Right lobe of liver (tissue), 6 donors: ENCODE measurements around the gene GPBAR1. TPM values are rescaled to one million over a fixed set of nuclear protein-coding genes. Genes with fewer than 3 reads are reported as not detected.

Source experiments
- ATAC-seq, 4 donors: fragments of 200-7000 bp; cut with Tn5 transposase; one replicate each; pipeline ENCODE4 v1.9.1; 2020; ENCODE audit warnings: mild to moderate bottlenecking in 4 of 4, moderate library complexity in 4 of 4
- DNase-seq, 3 donors: peaks; one replicate each; pipeline ENCODE4 v3.0.0-alpha.2; 2020
- H3K27ac ChIP-seq, 3 donors: fragments of 200-600 bp; one replicate each; pipeline ENCODE4 v1.8.0; 2022
- H3K27me3 ChIP-seq, 2 donors: fragments of 200-600 bp; one replicate each; pipeline ENCODE4 v1.8.0; 2022
- H3K36me3 ChIP-seq, 4 donors: fragments of 200-600 bp; sonication (generic) in 1 of 4; one replicate each; pipeline versions ENCODE4 v1.5.1 to v1.8.0; 2017 to 2022; ENCODE audit warnings: control low read depth in 1 of 4
- H3K4me1 ChIP-seq, 4 donors: fragments of 200-600 bp; sonication (generic) in 1 of 4; one replicate each; pipeline versions ENCODE4 v1.5.1 to v1.8.0; 2017 to 2022; ENCODE audit warnings: control low read depth in 1 of 4
- H3K4me3 ChIP-seq, 3 donors: fragments of 200-600 bp; one replicate each; pipeline ENCODE4 v1.8.0; 2022
- H3K9me3 ChIP-seq, 4 donors: fragments of 200-600 bp; sonication (generic) in 1 of 4; one replicate each; pipeline versions ENCODE4 v1.5.1 to v1.8.0; 2017 to 2022; ENCODE audit warnings: control low read depth in 1 of 4
- POLR2A ChIP-seq: fragments of 450-650 bp; IDR thresholded peaks from one replicate; pipeline ENCODE4 v1.6.1; 2017; ENCODE audit warnings: antibody characterized with exemption, mild to moderate bottlenecking
- WGBS: methylation state at CpG from one replicate; pipeline ENCODE4 v1.1.6; 2018; ENCODE audit warnings: low coverage, low lambda C conversion rate; ENCODE audit not compliant: insufficient coverage; ENCODE audit errors: missing lambda C conversion rate; 5-methylcytosine and 5-hydroxymethylcytosine counted together
- intact Hi-C, 2 donors: fragments of 100-400 bp; cut with DNase I; formaldehyde crosslinking; loops; one replicate each; pipeline versions ENCODE4 v1.11.2 to v1.14.1; 2022
- total RNA-seq, 6 experiments: library from RNA; depleted of rRNA in 2 of 6; stranded (reverse); fragments of >200 nt in 2 of 6; fragmentation: NEBNext Ultra II Directional in 3 of 6; extraction: Animal tissue kit (Norgen Biotek cat#: 25700) in 3 of 6; gene quantifications; one replicate each; pipeline versions ENCODE4 v1.1.0 to v1.2.4, GENCODE V29; 2016 to 2023
- TF ChIP-seq, protein P1 (sequence below), 4 donors: fragments of 200-600 bp in 3 of 4; fragments of 450-650 bp in 1 of 4; IDR thresholded peaks; one replicate each; pipeline versions ENCODE4 v1.5.1 to v1.8.0; 2016 to 2022; ENCODE audit warnings: antibody characterized with exemption in 4 of 4, mild to moderate bottlenecking in 2 of 4
- donor health status: DM: no; HTN: yes; CAD: no.
- donor health status: DM: no; HTN: no; CAD: no.
- donor health status: DM: no; HTN: no; CAD: no.
- donor health status: DM: no; HTN: yes; CAD: no.
- donor health status: DM: no; HTN: yes; CAD: no.

The GPBAR1 gene
- total RNA-seq, 6 experiments from 2014 or later: 0.56 to 3.2 (median 0.94) TPM

DNA sequence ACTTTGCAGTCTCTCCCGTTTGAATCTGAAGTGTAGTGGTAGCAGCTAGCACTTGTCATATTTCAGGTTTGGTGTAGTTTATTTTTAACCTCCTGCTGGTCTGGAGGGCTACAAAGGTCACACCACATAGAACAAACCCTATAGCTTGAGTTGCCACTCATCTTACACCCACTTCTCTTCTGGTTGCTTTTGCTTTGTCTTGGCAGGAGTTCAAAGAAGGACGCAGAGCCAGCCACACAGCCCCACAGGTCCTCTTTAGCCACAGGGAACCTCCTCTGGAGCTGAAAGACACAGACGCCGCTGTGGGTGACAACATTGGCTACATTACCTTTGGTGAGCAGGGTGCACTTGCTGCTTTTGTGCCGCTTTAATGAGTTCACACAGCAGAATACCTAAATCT is 15.6 kb upstream of the GPBAR1 start:
- Histone ChIP-seq H3K27ac (no peak overlapping the region), H3K4me1 (no peaks in the 10 kb centered on the region), H3K36me3 (peaks cover 12 to 95% (median 36%) of the 10 kb centered on the region in 4 donors), H3K4me3 (no peak overlapping the region), H3K9me3 (no peaks in the 10 kb centered on the region), H3K27me3 (no peaks in the 10 kb centered on the region)
- intact Hi-C loops: no loop called here
- no peak for TF ChIP-seq POLR2A
- TF ChIP-seq, protein P1, sequence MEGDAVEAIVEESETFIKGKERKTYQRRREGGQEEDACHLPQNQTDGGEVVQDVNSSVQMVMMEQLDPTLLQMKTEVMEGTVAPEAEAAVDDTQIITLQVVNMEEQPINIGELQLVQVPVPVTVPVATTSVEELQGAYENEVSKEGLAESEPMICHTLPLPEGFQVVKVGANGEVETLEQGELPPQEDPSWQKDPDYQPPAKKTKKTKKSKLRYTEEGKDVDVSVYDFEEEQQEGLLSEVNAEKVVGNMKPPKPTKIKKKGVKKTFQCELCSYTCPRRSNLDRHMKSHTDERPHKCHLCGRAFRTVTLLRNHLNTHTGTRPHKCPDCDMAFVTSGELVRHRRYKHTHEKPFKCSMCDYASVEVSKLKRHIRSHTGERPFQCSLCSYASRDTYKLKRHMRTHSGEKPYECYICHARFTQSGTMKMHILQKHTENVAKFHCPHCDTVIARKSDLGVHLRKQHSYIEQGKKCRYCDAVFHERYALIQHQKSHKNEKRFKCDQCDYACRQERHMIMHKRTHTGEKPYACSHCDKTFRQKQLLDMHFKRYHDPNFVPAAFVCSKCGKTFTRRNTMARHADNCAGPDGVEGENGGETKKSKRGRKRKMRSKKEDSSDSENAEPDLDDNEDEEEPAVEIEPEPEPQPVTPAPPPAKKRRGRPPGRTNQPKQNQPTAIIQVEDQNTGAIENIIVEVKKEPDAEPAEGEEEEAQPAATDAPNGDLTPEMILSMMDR (IDR thresholded peaks at IDR 0.05): no peak
- no peak for DNase-seq
- 63% methylated on average over 5 of the region's 5 CpGs for WGBS
- no peak for ATAC-seq

DNA sequence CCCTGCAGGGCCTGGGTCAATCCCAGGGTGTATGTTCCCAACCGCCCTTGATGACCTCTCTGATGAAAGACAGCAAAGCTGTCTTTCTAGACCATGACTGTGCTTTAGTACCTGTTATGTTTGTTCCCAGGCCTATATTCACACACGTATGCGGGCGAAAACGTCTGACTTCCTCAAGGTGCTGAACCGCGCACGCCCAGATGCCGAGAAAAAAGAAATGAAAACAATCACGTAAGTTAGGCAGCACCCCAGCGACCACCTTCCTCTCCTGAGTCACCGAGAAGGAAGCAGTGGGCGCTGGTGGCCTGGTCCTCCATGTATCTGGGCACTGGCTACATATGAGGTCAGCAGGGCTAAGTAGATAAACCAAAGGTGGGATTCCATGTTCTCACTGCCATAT is 11.1 kb upstream of the GPBAR1 start:
- TF ChIP-seq, protein P1 (IDR thresholded peaks at IDR 0.05): no peak
- no peak for TF ChIP-seq POLR2A
- DNase-seq (no peak), ATAC-seq (no peak)
- H3K4me1 ChIP-seq: no peaks in the 10 kb centered on the region
- 83% methylated on average over 8 of the region's 13 CpGs for WGBS
- no peaks in the 10 kb centered on the region for H3K27me3 ChIP-seq
- no peak overlapping the region for H3K27ac ChIP-seq
- intact Hi-C loops: no loop called here
- H3K9me3 ChIP-seq: no peaks in the 10 kb centered on the region
- H3K4me3 ChIP-seq: no peak overlapping the region
- peaks cover 20 to 97% (median 62%) of the 10 kb centered on the region in 4 donors for H3K36me3 ChIP-seq

DNA sequence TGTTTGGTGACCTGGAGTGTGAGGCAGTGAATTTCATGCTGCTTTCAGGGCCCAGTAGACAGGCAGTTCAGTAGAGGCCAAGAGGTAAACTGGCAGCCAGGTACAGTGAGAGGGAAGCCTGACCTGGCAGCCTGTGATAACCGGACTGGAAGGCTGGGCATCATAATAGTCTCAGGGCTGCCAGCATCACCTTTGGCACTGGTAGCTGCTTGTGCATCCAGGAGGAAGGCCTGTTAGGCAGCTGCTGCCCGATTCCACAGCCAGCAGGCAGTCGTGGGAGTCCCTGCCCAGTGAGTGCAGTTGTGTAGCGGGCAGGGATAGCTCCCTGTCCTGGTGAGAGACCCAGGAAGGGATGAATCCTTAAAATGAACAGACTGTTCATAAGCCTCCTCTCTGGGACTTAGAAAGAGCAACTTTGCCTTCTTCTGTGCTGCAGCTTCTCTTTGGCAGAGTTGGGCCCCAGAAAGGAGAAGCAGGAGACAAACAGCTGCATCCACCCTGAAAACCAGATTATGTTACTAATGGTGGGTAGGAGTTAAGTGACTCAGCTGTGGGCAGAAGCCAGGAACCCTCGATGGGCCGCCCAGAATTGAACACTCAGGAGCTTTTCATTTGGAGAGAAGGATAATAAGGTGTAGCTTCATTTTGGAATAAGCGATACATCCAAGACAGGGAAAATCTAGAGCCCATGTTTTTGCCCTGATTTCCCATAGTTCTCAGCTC is 8.1 kb upstream of the GPBAR1 start:
- TF ChIP-seq, protein P1 (IDR thresholded peaks at IDR 0.05): no peak
- no peak for TF ChIP-seq POLR2A
- Histone ChIP-seq H3K9me3 (no peaks in the 10 kb centered on the region), H3K4me1 (no peaks in the 10 kb centered on the region), H3K27me3 (no peaks in the 10 kb centered on the region), H3K27ac (no peak overlapping the region), H3K4me3 (no peak overlapping the region), H3K36me3 (peaks cover 20 to 83% (median 57%) of the 10 kb centered on the region in 4 donors)
- DNase-seq (no peak), ATAC-seq (no peak)
- WGBS: 86% methylated on average over 5 of the region's 7 CpGs
- intact Hi-C loops: no loop called here

DNA sequence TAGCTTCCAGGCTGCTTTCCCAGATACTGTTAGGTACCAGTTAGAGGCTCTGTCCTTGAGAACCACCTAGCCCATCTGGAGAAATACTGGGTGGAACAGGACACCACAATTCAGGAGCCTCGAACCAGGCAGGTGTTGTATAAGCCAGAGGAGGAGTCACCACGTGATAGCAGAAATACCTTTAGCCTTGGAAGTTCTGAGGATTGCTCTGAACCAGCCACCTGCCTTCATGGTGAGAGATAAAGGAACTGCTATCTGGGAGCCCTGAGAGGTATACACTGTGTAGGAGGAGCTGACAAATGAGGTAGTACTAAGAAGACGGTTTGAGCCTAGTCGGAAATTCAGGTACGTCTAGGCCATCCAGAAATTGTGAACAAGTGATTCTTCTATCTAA is 7.6 kb upstream of the GPBAR1 start:
- TF ChIP-seq POLR2A: no peak
- TF ChIP-seq, protein P1 (IDR thresholded peaks at IDR 0.05): no peak
- intact Hi-C loops: no loop called here
- WGBS: 90% methylated on average over 4 of the region's 5 CpGs
- no peak overlapping the region for H3K27ac ChIP-seq
- H3K4me1 ChIP-seq: no peaks in the 10 kb centered on the region
- ATAC-seq (no peak), DNase-seq (no peak)
- peaks cover 20 to 78% (median 53%) of the 10 kb centered on the region in 4 donors for H3K36me3 ChIP-seq
- H3K9me3 ChIP-seq: no peaks in the 10 kb centered on the region
- no peak overlapping the region for H3K4me3 ChIP-seq
- H3K27me3 ChIP-seq: no peaks in the 10 kb centered on the region
